Vagina (tissue), 2 donors: ENCODE results near the gene ATG9B. TPM values are rescaled to one million over a fixed set of nuclear protein-coding genes. Genes with fewer than 3 reads are reported as not detected.

Experiments used
- DNase-seq, 2 donors: peaks; one replicate each; pipeline ENCODE4 v3.0.0-alpha.2; 2017; ENCODE audit errors: extremely low spot score in 2 of 2
- H3K27ac ChIP-seq: fragments of 200-600 bp; sonication (generic); one replicate; pipeline ENCODE4 v1.5.1; 2019
- H3K27me3 ChIP-seq: fragments of 200-600 bp; sonication (generic); one replicate; pipeline ENCODE4 v1.5.1; 2019
- H3K36me3 ChIP-seq, 2 donors: fragments of 200-600 bp; sonication (generic); one replicate each; pipeline ENCODE4 v1.5.1; 2017 to 2019
- H3K4me1 ChIP-seq: fragments of 200-600 bp; sonication (generic); one replicate; pipeline ENCODE4 v1.5.1; 2019
- H3K4me3 ChIP-seq, 2 donors: fragments of 200-600 bp; sonication (generic); 1 replicate in 1 of 2; 2 replicates in 1 of 2; pipeline ENCODE4 v1.5.1; 2016 to 2019
- H3K9me3 ChIP-seq: fragments of 200-600 bp; sonication (generic); one replicate; pipeline ENCODE4 v1.5.1; 2019
- CTCF ChIP-seq, 3 experiments: fragments of 450-650 bp in 2 of 3; fragments of 200-600 bp in 1 of 3; sonication (generic) in 1 of 3; IDR thresholded peaks; one replicate each; pipeline ENCODE4 v1.5.1; 2017 to 2019; ENCODE audit warnings: antibody characterized with exemption in 3 of 3, mild to moderate bottlenecking in 2 of 3, moderate library complexity in 2 of 3
- POLR2A ChIP-seq, 2 donors: fragments of 450-650 bp; IDR thresholded peaks; one replicate each; pipeline ENCODE4 v1.6.1; 2017; ENCODE audit warnings: antibody characterized with exemption in 2 of 2, mild to moderate bottlenecking in 2 of 2, moderate library complexity in 2 of 2
- POLR2AphosphoS5 ChIP-seq, 2 donors: sonication (generic); formaldehyde crosslinking; IDR thresholded peaks; one replicate each; pipeline ENCODE4 v1.9.0; 2017; ENCODE audit warnings: antibody characterized with exemption in 2 of 2, mild to moderate bottlenecking in 2 of 2, low read depth in 1 of 2; ENCODE audit not compliant: insufficient read depth in 1 of 2
- intact Hi-C: fragments of 100-400 bp; cut with DNase I; formaldehyde crosslinking; loops from one replicate; pipeline ENCODE4 v1.15.1; 2023
- total RNA-seq: library from RNA; depleted of rRNA; stranded (reverse); fragments of >200 nt; gene quantifications from one replicate; pipeline ENCODE4 v1.2.3, GENCODE V29; 2016

ATG9B gene
- total RNA-seq, 1 donor from 2014 or later: 34.1 TPM

DNA sequence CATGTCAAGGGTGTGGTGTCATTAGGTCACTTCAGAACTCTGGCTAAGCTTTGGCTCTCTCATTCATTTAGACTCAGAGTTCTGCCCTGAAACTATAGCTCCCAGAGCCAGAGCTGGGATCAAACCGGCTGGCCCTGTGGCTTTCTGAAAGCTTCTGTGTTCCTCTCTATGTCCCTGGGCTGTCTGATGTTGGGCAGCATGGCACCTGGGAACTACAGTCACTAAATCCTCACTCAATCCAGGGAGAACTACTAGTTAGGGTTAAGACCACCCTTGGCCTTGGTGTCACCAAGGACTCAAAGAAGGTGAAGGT is 13.2 kb downstream of the ATG9B start:
- Histone ChIP-seq H3K27me3 (no peaks in the 10 kb centered on the region), H3K36me3 (no peaks in the 10 kb centered on the region), H3K4me3 (no peak overlapping the region), H3K4me1 (peaks cover 48% of the 10 kb centered on the region), H3K9me3 (no peaks in the 10 kb centered on the region), H3K27ac (no peak overlapping the region)
- no peak for DNase-seq
- intact Hi-C loops: no loop called here
- no peak for TF ChIP-seq CTCF (IDR thresholded peaks at IDR 0.05)
- TF ChIP-seq POLR2A (IDR thresholded peaks at IDR 0.05): no peak

DNA sequence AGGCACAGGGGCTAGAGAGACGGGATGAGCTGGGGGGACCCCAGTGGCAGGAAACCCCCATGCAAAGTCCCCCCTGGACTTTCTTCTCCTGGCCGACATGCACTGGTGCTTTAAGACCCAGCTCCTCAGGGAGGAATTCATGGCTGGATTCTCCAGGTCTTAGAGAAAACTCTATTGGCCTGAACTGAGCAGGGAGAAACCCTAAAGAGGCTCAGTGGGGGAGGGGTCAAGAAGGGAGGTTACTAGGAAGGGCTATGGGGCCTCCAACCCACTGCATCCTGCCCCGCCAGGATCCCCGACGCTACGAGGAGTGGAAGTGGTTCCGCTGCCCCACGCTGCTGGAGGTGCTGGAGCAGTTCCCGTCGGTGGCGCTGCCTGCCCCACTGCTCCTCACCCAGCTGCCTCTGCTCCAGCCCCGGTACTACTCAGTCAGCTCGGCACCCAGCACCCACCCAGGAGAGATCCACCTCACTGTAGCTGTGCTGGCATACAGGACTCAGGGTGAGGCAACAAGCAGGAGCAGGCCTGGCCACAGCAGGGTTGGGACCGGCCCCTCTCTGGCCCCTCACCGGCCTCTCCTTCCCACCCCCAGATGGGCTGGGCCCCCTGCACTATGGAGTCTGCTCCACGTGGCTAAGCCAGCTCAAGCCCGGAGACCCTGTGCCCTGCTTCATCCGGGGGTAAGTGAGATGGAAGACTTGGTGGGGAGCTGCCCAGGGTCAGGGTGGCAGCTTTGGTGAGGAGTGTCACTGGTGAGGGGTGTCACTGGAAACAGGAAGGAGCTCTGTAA is 13.8 kb downstream of the ATG9B start:
- Histone ChIP-seq H3K9me3 (no peaks in the 10 kb centered on the region), H3K27ac (no peak overlapping the region), H3K4me1 (peaks cover 48% of the 10 kb centered on the region), H3K27me3 (no peaks in the 10 kb centered on the region), H3K4me3 (no peak overlapping the region), H3K36me3 (no peaks in the 10 kb centered on the region)
- TF ChIP-seq CTCF (IDR thresholded peaks at IDR 0.05) (no peak), POLR2AphosphoS5 (IDR thresholded peaks at IDR 0.05; ENCODE audit: insufficient read depth in 1 of 2, low read depth in 1 of 2) (no peak), POLR2A (IDR thresholded peaks at IDR 0.05) (no peak)
- no peak for DNase-seq
- intact Hi-C loops: no loop called here

- no peak overlapping the region for H3K4me3 ChIP-seq
- no peaks in the 10 kb centered on the region for H3K36me3 ChIP-seq
- H3K4me1 ChIP-seq: peaks cover 48% of the 10 kb centered on the region
- TF ChIP-seq POLR2AphosphoS5 (IDR thresholded peaks at IDR 0.05; ENCODE audit: insufficient read depth in 1 of 2, low read depth in 1 of 2) (no peak), POLR2A (IDR thresholded peaks at IDR 0.05) (no peak), CTCF (IDR thresholded peaks at IDR 0.05) (no peak)
- no peaks in the 10 kb centered on the region for H3K27me3 ChIP-seq
- intact Hi-C loops: no loop called here
- no peak for DNase-seq
- H3K27ac ChIP-seq: no peak overlapping the region
- H3K9me3 ChIP-seq: no peaks in the 10 kb centered on the region
Observed at GRCh38 chr7:151010037-151010306, 14.3 kb downstream of the ATG9B start.

DNA sequence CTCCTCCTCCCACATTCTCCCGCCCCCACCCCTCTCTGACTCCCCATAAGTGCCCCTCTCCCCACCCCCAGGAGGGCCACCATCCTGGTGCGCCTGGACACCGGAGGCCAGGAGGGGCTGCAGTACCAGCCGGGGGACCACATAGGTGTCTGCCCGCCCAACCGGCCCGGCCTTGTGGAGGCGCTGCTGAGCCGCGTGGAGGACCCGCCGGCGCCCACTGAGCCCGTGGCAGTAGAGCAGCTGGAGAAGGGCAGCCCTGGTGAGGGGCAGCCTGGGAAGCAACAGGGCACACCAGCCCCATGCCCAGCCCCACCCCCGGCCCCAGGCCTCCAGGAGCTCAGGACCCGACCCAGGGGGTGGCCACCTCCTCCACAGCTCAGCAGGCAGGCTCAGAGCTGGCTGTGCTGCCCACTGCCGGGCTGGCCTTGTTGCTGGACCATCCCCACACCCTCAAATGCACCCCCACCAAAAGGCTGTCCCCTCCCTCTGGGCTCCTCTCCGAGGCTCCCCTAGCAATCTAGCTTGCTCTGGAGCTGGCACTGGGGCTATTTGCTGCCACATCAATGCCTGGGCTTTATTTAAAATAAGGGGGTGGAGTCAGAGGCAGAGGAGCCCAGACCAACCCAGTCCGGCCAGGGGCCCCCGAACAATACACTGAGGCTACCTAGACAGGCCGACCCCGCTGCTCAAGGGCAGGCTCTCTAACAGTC is 14.8 kb downstream of the ATG9B start:
- H3K27ac ChIP-seq: no peak overlapping the region
- no peaks in the 10 kb centered on the region for H3K27me3 ChIP-seq
- intact Hi-C loops: no loop called here
- H3K4me1 ChIP-seq: peaks cover 48% of the 10 kb centered on the region
- no peaks in the 10 kb centered on the region for H3K9me3 ChIP-seq
- H3K36me3 ChIP-seq: no peaks in the 10 kb centered on the region
- DNase-seq: no peak
- TF ChIP-seq POLR2A (IDR thresholded peaks at IDR 0.05) (no peak), CTCF (IDR thresholded peaks at IDR 0.05) (no peak), POLR2AphosphoS5 (IDR thresholded peaks at IDR 0.05; ENCODE audit: insufficient read depth in 1 of 2, low read depth in 1 of 2) (no peak)
- no peak overlapping the region for H3K4me3 ChIP-seq
